GM19035 (cell line): ENCODE results near the gene PARVB.

Experiments used
- ATAC-seq: cut with Tn5 transposase; IDR thresholded peaks from one replicate; pipeline ENCODE4 v1.9.1; 2021; ENCODE audit not compliant: unreplicated experiment

Gene PARVB, protein sequence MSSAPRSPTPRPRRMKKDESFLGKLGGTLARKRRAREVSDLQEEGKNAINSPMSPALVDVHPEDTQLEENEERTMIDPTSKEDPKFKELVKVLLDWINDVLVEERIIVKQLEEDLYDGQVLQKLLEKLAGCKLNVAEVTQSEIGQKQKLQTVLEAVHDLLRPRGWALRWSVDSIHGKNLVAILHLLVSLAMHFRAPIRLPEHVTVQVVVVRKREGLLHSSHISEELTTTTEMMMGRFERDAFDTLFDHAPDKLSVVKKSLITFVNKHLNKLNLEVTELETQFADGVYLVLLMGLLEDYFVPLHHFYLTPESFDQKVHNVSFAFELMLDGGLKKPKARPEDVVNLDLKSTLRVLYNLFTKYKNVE

DNA sequence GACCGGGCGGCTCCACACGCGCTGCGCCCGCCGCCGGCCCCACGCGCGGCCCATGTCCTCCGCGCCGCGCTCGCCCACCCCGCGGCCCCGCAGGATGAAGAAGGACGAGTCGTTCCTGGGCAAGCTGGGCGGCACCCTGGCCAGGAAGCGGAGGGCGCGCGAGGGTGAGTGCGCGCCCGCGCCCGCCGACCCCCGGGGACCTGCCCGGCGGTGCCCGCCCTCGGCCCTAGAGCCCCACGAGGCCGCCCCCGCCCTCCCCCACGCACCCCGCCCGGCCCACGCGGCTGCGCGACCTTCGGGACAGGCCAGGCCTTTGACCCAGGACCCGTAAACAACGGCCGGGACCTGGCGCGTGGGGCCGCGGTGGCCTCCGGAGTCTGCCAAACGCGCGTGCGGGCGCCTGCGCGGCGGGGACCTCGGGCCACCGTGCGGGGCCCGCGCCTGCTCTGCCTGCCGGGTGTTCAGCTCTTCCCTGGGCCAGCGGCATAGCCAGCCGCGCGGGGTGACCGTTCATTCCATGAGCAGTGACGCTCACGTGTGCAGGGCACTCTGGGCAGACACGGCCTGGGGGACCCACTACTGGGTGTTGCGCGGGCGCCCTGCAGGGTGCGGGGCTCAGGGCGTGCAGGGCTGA is at the start of gene PARVB:
TSS of gene PARVB (plus strand) at position 15 of the 634 bp plus-strand sequence. CDS start at position 53, 38 bp downstream.
- no peak for ATAC-seq

DNA sequence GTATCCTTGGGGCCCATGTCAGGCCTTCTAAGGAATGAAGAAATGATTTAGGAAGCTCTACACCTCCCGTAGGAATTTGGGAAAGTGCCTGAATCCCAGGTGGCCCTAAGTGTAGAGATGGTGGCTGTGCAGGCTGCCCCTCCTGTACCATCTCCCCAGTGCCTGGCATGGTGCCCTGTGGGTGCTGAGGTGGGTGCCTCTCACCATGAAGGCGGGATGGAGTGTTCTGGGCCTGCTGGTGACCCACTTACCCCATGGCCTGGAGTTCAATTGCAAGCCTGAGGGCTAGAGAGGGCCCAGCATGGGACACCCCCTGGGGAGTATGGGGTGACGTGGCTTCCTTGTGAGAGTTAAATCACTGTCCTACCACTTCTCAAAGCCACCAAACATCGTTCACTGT is 49.1 kb upstream of the PARVB start:
- ATAC-seq = no peak

- ATAC-seq = no peak
Measured at GRCh38 chr22:43976861-43977795, 47.0 kb upstream of the PARVB start.

- no peak for ATAC-seq
Measured at GRCh38 chr22:43978558-43978957, 45.5 kb upstream of the PARVB start.

DNA sequence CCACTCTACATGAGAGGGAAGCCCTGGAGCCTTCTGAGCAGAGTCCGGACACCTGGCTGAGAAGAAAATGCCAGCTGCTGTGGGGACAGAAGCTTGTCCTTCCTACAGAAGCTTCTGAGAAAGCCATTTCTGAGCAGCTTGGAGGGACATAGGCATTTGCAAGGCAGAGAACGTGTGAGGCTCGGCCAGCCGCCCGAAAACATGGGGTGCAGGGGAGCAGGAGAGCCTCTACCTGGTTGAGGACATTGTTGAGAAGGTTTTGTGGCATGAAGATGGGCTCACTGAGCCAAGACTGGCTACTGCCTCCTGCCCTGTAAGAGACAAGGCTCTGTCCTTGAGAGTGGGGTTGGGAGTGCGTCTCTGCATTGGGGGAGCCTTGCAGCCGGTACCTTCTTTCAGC is 43.5 kb upstream of the PARVB start:
- ATAC-seq = no peak

- no peak for ATAC-seq
Measured at GRCh38 chr22:43980996-43981395, 43.1 kb upstream of the PARVB start.

GRCh38 chr22:43983808-43984207 is 40.3 kb upstream of the PARVB start:
- ATAC-seq = no peak

DNA sequence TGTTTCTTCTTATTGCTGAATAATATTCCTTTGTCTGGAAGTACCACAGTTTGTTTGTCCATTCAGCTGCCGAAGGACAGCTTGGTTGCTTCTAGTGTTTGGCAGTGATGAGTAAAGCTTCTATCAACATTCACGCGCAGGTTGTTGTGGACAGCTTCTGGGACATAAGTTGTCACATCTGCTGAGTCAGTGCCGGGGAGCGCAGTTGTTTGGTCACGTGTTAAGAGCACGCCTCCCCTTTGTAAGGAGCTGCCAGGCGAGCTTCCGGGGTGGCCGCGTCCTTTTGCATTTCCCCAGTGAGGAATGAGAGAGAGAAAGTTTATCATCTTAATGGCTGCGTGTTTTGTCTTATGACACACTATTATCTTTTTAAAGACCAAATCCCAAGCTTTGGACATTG is 38.6 kb upstream of the PARVB start:
- no peak for ATAC-seq

- no peak for ATAC-seq
Measured at GRCh38 chr22:43988116-43988820, 35.8 kb upstream of the PARVB start.

- no peak for ATAC-seq
Measured at GRCh38 chr22:43988960-43989359, 35.1 kb upstream of the PARVB start.

GRCh38 chr22:43990044-43990443 is 34.1 kb upstream of the PARVB start:
- no peak for ATAC-seq

- ATAC-seq = no peak
Measured at GRCh38 chr22:43991316-43992020, 32.6 kb upstream of the PARVB start.

DNA sequence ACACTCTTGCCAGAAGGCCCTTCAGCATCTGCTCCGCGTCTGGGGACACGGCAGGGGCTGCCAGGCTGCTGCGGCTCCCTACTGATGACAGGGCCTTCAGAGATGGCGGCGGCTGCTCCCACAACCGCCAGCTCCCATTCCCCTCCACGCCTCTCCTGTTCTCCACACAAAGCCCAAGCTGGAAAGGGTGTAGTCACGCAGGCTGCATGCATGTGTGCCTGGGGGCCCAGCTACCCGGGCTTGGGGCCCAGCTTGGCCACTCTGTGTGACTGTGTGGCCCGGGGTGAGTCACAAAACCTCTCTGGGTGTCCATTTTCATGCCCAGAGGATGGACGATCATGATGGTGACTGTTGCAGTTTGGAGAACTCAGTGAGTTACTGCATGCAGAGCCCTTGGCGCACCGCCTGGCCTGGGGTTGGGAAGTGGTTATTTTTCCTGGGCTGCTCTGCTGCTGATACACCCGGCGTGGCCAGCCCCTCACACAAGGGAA is 31.7 kb upstream of the PARVB start:
- no peak for ATAC-seq

DNA sequence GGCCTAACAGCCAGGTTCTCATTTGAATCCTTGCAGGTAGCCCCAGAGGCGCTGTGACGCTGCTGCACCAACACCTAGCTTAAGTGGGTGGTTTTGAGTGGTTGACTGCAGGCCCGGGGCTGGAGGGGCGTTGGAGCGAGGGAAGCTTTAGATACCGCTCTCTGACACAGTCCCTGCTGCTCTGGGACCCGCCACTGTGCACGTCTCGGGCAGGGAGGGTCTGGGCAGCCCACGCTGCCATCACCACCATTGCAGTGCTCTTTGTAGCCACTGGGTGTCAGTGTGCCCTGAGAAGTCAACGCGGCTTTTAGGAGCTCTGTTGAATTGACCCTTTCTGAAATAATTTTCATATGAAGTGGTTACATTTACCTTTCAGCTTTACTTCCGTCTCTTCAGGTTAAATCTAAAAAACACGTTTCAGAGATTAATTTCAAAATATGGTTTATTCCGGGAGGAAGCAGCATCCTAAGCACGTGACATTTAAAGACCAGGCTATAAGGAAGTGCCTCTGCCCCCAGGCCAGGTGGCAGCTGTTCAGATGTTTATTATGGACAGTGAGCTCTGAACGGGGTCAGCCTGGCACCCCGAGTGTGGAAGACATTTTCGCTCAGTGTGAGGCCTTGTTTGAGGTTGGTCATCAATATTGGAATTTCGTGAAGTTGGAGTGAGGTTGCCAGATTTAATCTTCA is 30.9 kb upstream of the PARVB start:
- ATAC-seq = no peak

GRCh38 chr22:43994006-43994405 is 30.1 kb upstream of the PARVB start:
- no peak for ATAC-seq

- no peak for ATAC-seq
Measured at GRCh38 chr22:43994416-43994815, 29.7 kb upstream of the PARVB start.

GRCh38 chr22:43995057-43995685 is 28.9 kb upstream of the PARVB start:
- no peak for ATAC-seq

DNA sequence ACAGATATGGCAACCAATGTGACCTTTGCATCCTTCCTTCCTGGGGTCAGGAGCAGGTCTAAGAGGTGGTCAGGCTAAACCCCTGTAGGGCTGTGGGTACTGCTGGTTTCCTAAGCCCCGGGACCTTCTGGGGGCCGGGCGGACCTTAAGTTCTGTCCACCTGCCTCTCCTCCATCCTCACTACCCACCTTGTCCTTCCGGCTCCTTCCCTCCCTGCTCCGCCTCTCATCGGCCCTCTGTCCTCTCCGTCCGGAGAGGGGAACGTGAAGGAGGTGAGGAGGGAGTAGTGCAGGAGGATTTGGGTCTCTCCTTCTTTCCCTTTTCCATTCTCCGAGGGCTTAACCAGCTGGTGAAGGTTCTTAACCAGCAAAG is 28.3 kb upstream of the PARVB start:
- no peak for ATAC-seq
